ENCODE data around the gene SEH1L.

SEH1L gene

DNA sequence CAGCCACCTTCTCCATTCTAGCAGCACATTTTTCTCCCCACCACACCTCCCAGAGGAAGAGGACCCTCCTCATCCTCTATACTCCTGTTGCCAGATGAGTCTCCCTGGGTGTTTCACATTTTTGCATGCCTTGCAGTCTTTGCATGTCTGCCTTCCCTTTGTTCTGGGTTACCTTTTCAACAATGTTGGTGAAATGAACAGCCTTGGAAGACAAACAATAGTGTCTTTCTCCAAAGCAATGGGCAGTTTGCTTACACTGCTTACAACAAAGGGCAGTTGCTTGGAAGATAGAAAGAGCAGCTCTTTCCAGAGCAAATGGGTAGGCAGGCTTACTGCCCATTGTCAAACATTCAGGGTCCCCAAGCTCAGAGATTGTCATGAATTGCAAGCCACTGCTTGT is 14.5 kb upstream of the SEH1L start:
- Histone ChIP-seq H3K36me3 (ENCODE audit: insufficient read depth, low read length) (no peaks in the 10 kb centered on the region), H3K27me3 (ENCODE audit: insufficient read depth, low read length) (no peaks in the 10 kb centered on the region), H3K9ac (ENCODE audit: low read length) (no peak overlapping the region), H3K9me2 (ENCODE audit: low read depth, low read length) (no peaks in the 10 kb centered on the region), H3K4me3 (ENCODE audit: low read depth, low read length, poor library complexity, severe bottlenecking) (no peak overlapping the region), H3F3A (ENCODE audit: insufficient read depth, low read length) (no peaks in the 10 kb centered on the region), H2AFZ (ENCODE audit: low read length) (no peak overlapping the region), H3K4me2 (ENCODE audit: low read length) (no peak overlapping the region), H3K27ac (ENCODE audit: low read depth, low read length, poor library complexity, severe bottlenecking) (no peak overlapping the region), H4K20me1 (ENCODE audit: insufficient read depth, low read length) (no peaks in the 10 kb centered on the region), H3K4me1 (ENCODE audit: insufficient read depth, low read length, severe bottlenecking) (no peaks in the 10 kb centered on the region), H3K79me2 (ENCODE audit: insufficient read depth, low read length) (no peaks in the 10 kb centered on the region), H3K9me3 (ENCODE audit: low read length) (no peaks in the 10 kb centered on the region)
- TF ChIP-seq, protein P1, sequence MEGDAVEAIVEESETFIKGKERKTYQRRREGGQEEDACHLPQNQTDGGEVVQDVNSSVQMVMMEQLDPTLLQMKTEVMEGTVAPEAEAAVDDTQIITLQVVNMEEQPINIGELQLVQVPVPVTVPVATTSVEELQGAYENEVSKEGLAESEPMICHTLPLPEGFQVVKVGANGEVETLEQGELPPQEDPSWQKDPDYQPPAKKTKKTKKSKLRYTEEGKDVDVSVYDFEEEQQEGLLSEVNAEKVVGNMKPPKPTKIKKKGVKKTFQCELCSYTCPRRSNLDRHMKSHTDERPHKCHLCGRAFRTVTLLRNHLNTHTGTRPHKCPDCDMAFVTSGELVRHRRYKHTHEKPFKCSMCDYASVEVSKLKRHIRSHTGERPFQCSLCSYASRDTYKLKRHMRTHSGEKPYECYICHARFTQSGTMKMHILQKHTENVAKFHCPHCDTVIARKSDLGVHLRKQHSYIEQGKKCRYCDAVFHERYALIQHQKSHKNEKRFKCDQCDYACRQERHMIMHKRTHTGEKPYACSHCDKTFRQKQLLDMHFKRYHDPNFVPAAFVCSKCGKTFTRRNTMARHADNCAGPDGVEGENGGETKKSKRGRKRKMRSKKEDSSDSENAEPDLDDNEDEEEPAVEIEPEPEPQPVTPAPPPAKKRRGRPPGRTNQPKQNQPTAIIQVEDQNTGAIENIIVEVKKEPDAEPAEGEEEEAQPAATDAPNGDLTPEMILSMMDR (IDR thresholded peaks at IDR 0.05; ENCODE audit: low read length) = no peak
- TF ChIP-seq EZH2 (IDR thresholded peaks at IDR 0.05; ENCODE audit: borderline replicate concordance, low read length) = no peak

DNA sequence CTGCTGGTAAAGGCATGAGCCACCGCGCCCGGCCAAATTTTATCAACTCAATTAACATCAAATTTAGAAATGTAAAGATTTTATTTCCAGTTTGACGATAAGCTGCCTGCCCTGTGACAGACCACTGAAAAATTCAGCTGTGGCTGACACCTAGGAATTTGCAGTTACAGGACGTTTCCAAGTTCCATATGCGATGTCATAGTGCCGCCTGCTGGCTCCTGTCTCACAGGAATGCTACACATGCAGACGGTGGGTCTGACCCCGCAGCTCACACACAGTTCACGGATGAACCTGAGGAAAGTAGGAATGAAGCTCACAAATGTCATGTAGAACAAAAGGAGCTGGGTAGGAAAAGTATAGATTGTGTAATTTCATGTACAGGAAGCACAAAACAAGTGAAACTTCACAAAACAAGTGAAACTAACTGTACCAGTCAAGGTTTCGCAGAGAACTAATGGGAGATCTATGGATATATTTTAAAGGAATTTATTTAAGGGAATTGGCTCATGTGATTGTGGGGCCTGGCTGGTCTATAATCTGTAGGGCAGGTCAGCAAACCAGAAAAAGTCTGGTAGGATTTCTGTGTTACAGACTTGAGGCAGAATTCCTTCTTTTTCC is 13.2 kb upstream of the SEH1L start:
- Histone ChIP-seq H3F3A (ENCODE audit: insufficient read depth, low read length) (no peaks in the 10 kb centered on the region), H3K36me3 (ENCODE audit: insufficient read depth, low read length) (no peaks in the 10 kb centered on the region; the same call in 1 of the 2 replicates), H3K9ac (ENCODE audit: low read length) (no peak overlapping the region), H3K9me2 (ENCODE audit: low read depth, low read length) (no peaks in the 10 kb centered on the region), H2AFZ (ENCODE audit: low read length) (no peak overlapping the region), H3K27me3 (ENCODE audit: insufficient read depth, low read length) (no peaks in the 10 kb centered on the region), H3K79me2 (ENCODE audit: insufficient read depth, low read length) (no peaks in the 10 kb centered on the region), H3K4me1 (ENCODE audit: insufficient read depth, low read length, severe bottlenecking) (peaks cover 7% of the 10 kb centered on the region), H3K27ac (ENCODE audit: low read depth, low read length, poor library complexity, severe bottlenecking) (no peak overlapping the region), H3K9me3 (ENCODE audit: low read length) (no peaks in the 10 kb centered on the region), H3K4me3 (ENCODE audit: low read depth, low read length, poor library complexity, severe bottlenecking) (no peak overlapping the region), H4K20me1 (ENCODE audit: insufficient read depth, low read length) (no peaks in the 10 kb centered on the region), H3K4me2 (ENCODE audit: low read length) (no peak overlapping the region)
- TF ChIP-seq, protein P1 (IDR thresholded peaks at IDR 0.05; ENCODE audit: low read length) = peak; percentile 100
- no peak for TF ChIP-seq EZH2 (IDR thresholded peaks at IDR 0.05; ENCODE audit: borderline replicate concordance, low read length)

DNA sequence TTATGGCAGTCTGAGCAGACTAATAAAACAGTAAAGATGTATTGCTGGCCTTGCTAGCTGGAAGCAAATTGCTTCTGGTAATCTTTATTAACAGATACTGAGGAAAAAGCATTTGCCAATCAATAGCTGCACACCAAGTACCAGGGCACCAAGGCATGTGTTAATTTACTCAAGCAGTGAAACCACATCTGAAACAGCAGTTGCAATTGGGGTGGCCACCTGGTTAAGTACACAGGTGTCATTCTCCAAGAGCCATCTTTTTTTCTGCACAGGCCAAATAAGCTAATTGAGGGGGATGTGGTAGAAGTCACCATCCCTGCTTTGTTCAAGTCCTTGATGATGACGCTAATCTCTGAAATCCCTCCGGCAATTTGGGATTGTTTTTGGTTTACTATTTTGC is 8.6 kb upstream of the SEH1L start:
- Histone ChIP-seq H3K36me3 (ENCODE audit: insufficient read depth, low read length) (no peaks in the 10 kb centered on the region; the same call in 1 of the 2 replicates), H3K9me2 (ENCODE audit: low read depth, low read length) (no peaks in the 10 kb centered on the region), H3K4me3 (ENCODE audit: low read depth, low read length, poor library complexity, severe bottlenecking) (no peak overlapping the region), H3K4me1 (ENCODE audit: insufficient read depth, low read length, severe bottlenecking) (peaks cover 8% of the 10 kb centered on the region), H3K79me2 (ENCODE audit: insufficient read depth, low read length) (no peaks in the 10 kb centered on the region), H2AFZ (ENCODE audit: low read length) (no peak overlapping the region), H3K27me3 (ENCODE audit: insufficient read depth, low read length) (no peaks in the 10 kb centered on the region), H3K9ac (ENCODE audit: low read length) (no peak overlapping the region), H3K27ac (ENCODE audit: low read depth, low read length, poor library complexity, severe bottlenecking) (no peak overlapping the region), H3K9me3 (ENCODE audit: low read length) (no peaks in the 10 kb centered on the region), H4K20me1 (ENCODE audit: insufficient read depth, low read length) (no peaks in the 10 kb centered on the region), H3K4me2 (ENCODE audit: low read length) (no peak overlapping the region), H3F3A (ENCODE audit: insufficient read depth, low read length) (no peaks in the 10 kb centered on the region)
- TF ChIP-seq, protein P1 (IDR thresholded peaks at IDR 0.05; ENCODE audit: low read length) = no peak
- no peak for TF ChIP-seq EZH2 (IDR thresholded peaks at IDR 0.05; ENCODE audit: borderline replicate concordance, low read length)
